Erythroblast (primary cell): ENCODE data around the gene OPCML.

Experiments
- GATA1 ChIP-seq: IDR thresholded peaks from 2 replicates; pipeline ENCODE4 v1.6.1; 2011; ENCODE audit warnings: low read depth, mild to moderate bottlenecking, control low read depth, low read length, moderate library complexity
- POLR2A ChIP-seq: IDR thresholded peaks from 2 replicates; pipeline ENCODE4 v1.6.1; 2011; ENCODE audit warnings: mild to moderate bottlenecking, low read length

GRCh38 chr11:133331031-133331430, 201.3 kb downstream of the OPCML start:
- TF ChIP-seq POLR2A (no peak), GATA1 (no peak)
